Measurements from ENCODE around the gene APOA4.

GRCh38 chr11:116831790-116832349 lies 8.8 kb upstream of the APOA4 start:
- TF ChIP-seq CTCF (IDR thresholded peaks at IDR 0.05 in 4 of 5, conservative IDR thresholded peaks at IDR 0.05 in 1 of 5) (no peak), POLR2A (IDR thresholded peaks at IDR 0.05) (no peak)
